Measurements from ENCODE around the gene DNMT3L. TPM values are rescaled to one million over a fixed set of nuclear protein-coding genes. Genes with fewer than 3 reads are reported as not detected.
"Not testable (repeated sequence)": the region's sequence is repeated elsewhere in the genome, so short reads cannot be mapped to it uniquely, and the experiment has no call there.

Gene DNMT3L
- total and polyA plus RNA-seq, 11 donors: not detected

- Histone ChIP-seq H3K36me3 (no peaks in the 10 kb centered on the region), H3K9me3 (peaks cover 0 to 11% (median 1%) of the 10 kb centered on the region in 12 donors), H3K4me3 (no peak overlapping the region), H3K4me1 (peaks cover 0 to 7% (median 0%) of the 10 kb centered on the region in 12 donors), H3K27me3 (peaks cover 0 to 2% (median 0%) of the 10 kb centered on the region in 9 donors), H3K27ac (no peak overlapping the region)
- TF ChIP-seq CTCF (IDR thresholded peaks at IDR 0.05) (no peak), POLR2A (IDR thresholded peaks at IDR 0.05) (no peak)
- intact Hi-C loops (cut with DNase I): no loop called here
- DNase-seq (peak in 1 of 5 donors; percentile 42), ATAC-seq (no peak)
- 88 to 93% (median 89%) methylated on average over 20 to 34 of the region's 34 CpGs for WGBS, 4 donors
Observed at GRCh38 chr21:44258056-44258725, 3.5 kb downstream of the DNMT3L start.

DNA sequence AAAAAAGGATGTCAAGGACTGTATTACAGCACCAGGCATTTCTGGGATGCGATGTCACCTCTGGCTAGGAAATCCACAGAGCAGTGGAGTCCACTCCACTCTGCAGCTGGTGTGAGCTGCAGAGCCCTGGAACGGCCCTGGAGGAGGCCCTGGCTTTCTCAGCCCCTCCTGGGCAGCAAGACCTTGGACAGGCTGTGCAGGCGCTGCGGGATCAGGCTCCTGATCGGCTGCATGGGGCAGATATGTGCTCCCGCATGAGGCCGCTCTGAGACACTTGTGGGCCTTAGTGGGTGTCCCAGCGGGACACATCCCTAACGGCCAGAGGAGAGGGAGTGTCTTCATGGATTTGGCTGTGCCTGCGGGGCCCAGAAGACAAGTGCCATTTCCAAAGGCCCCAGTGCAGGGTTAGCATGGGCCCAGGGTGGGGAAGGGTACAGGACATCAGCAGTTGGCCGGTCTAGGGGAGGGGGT, 6.2 kb downstream of the DNMT3L start:
- intact Hi-C loops (cut with DNase I): no loop called here

GRCh38 chr21:44253832-44254710, 7.6 kb downstream of the DNMT3L start:
- peaks cover 0 to under 1% (median 0%) of the 10 kb centered on the region in 12 donors for H3K9me3 ChIP-seq
- intact Hi-C loops (cut with DNase I): no loop called here
- ATAC-seq: peak in 1 of 4 donors; percentile 49
- H3K27me3 ChIP-seq: peaks cover 0 to 2% (median 0%) of the 10 kb centered on the region in 9 donors
- peak in 3 of 5 donors; percentile 9 to 51 (median 19) for DNase-seq
- no peak overlapping the region for H3K27ac ChIP-seq
- H3K4me1 ChIP-seq: peaks cover 0 to 7% (median 0%) of the 10 kb centered on the region in 12 donors
- 67 to 73% (median 71%) methylated on average over 24 to 29 of the region's 29 CpGs for WGBS, 4 donors
- no peaks in the 10 kb centered on the region for H3K36me3 ChIP-seq
- no peak overlapping the region for H3K4me3 ChIP-seq
- TF ChIP-seq CTCF (IDR thresholded peaks at IDR 0.05) (no peak), POLR2A (IDR thresholded peaks at IDR 0.05) (no peak)

More for the DNA sequence above, 6.2 kb downstream of the DNMT3L start:
- Histone ChIP-seq H3K27ac (no peak overlapping the region), H3K4me3 (no peak overlapping the region), H3K27me3 (peaks cover 0 to 2% (median 0%) of the 10 kb centered on the region in 9 donors), H3K9me3 (peaks cover 0 to 10% (median 1%) of the 10 kb centered on the region in 12 donors), H3K36me3 (no peaks in the 10 kb centered on the region), H3K4me1 (peaks cover 0 to 7% (median 0%) of the 10 kb centered on the region in 12 donors)
- no peak for TF ChIP-seq CTCF (IDR thresholded peaks at IDR 0.05)
- no peak for TF ChIP-seq POLR2A (IDR thresholded peaks at IDR 0.05)
- DNase-seq (peak in 1 of 5 donors; percentile 29), ATAC-seq (peak in 1 of 4 donors; percentile 38)
- WGBS, 4 donors: 79 to 90% (median 82%) methylated on average over 7 to 11 of the region's 11 CpGs

DNA sequence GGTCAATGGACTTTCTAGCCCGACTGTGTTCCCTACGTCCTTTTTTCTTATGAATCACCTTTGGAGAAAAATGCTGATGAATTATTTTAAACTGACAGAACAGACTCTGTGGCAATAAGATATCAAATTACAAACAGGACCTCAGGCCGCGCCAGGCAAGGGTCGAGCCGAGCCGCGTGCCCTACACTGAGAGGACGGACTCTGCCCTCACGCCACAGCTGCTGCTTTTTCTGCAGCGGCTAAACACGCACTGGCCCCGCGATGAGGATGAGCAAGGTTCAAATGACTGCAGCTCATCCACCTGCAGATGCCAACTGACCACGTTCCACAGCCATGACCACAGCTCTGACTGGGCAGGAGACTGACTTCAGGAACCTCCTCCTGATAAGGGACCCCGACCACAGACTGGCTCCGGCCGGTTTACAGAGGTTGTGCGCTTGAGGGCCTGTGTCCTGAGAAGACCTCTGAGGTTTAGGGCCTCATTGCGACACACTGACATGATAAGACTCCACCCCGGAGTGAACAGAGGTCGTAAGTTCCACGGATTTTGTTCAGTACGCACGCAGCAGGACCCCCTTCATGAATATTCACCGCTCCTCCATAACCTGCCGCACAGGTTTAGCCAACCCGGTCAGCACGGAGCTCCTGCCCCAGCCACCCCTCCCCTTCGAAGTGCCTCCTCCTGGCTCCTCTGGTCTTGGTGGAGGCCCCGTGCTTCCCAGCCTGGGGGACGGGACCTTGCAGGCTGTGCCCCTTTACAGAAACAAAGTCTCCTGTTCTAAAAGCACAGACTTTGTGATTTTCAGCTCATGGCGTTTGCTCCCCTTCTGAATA, 12.3 kb downstream of the DNMT3L start:
- DNase-seq; H3K4me1 ChIP-seq; intact Hi-C loops (cut with DNase I); H3K27me3 ChIP-seq; H3K36me3 ChIP-seq; H3K4me3 ChIP-seq; H3K9me3 ChIP-seq; H3K27ac ChIP-seq: not testable (repeated sequence)
- WGBS, 4 donors: no CpG with 5 or more reads among the region's 33 CpGs
- ATAC-seq: peak in 1 of 4 donors; percentile 27

- DNase-seq; H3K36me3 ChIP-seq; H3K27ac ChIP-seq; H3K9me3 ChIP-seq; H3K4me3 ChIP-seq; ATAC-seq; H3K4me1 ChIP-seq; H3K27me3 ChIP-seq; intact Hi-C loops (cut with DNase I): not testable (repeated sequence)
- no CpG with 5 or more reads among the region's 17 CpGs for WGBS, 4 donors
Observed at GRCh38 chr21:44247904-44248303, 13.8 kb downstream of the DNMT3L start.

DNA sequence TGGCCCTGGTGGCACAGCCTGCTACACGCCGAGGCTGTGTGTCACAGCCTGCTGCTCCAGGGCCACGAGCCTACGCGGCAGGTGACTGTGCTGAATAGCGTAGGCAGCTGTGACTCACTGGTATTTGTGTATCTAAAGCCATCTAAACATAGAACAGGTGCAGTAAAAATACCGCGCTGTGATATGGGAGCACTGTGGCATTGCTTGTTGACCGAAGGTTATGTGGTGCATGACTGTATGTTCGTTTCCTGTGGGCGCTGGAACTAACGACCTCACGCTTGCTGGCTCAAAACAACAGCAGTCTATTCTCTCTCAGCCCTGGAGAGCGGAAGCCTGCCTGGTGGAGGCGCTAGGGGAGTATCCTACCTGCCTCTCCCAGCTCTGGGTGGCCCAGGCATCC, 17.7 kb downstream of the DNMT3L start:
- H3K4me1 ChIP-seq; H3K4me3 ChIP-seq; H3K27me3 ChIP-seq; DNase-seq; H3K36me3 ChIP-seq; H3K27ac ChIP-seq; ATAC-seq; intact Hi-C loops (cut with DNase I); H3K9me3 ChIP-seq: not testable (repeated sequence)
- no CpG with 5 or more reads among the region's 15 CpGs for WGBS, 4 donors

GRCh38 chr21:44241281-44241680, 20.4 kb downstream of the DNMT3L start:
- H3K27ac ChIP-seq; DNase-seq; H3K27me3 ChIP-seq; H3K36me3 ChIP-seq; H3K4me1 ChIP-seq; H3K9me3 ChIP-seq; intact Hi-C loops (cut with DNase I); H3K4me3 ChIP-seq: not testable (repeated sequence)
- ATAC-seq: peak in 3 of 4 donors; percentile 59 to 74 (median 63)
- no CpG with 5 or more reads among the region's 27 CpGs for WGBS, 4 donors
